Measurements from ENCODE around the gene ADIPOR2. TPM values are rescaled to one million over a fixed set of nuclear protein-coding genes. Genes with fewer than 3 reads are reported as not detected.
"Not testable (repeated sequence)": the region's sequence is repeated elsewhere in the genome, so short reads cannot be mapped to it uniquely, and the experiment has no call there.

Gene ADIPOR2
- total RNA-seq, 4 donors from 2014 or later = 29.5 to 44.3 (median 37.1) TPM

DNA sequence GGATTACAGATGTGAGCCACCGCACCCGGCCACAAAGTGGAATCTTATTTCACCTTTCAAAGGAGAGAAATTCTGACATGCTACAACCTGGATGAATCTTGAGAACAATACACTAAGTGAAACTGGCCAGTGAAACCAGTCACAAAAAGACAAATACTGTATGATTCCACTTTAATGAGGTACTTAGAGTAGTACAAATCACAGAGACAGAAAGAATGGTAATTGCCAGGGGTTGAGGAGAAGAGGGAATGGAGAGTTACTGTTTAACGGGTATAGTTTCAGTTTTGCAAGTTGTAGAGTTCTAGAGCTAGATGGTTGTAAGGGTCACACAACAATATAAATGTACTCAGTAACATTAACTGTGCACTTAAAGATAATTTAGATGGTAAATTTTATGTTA is 33.4 kb downstream of the ADIPOR2 start:
- no peak for DNase-seq (ENCODE audit: low spot score in 2 of 2)
- no peak for TF ChIP-seq POLR2A (IDR thresholded peaks at IDR 0.05)
- TF ChIP-seq, protein P1, sequence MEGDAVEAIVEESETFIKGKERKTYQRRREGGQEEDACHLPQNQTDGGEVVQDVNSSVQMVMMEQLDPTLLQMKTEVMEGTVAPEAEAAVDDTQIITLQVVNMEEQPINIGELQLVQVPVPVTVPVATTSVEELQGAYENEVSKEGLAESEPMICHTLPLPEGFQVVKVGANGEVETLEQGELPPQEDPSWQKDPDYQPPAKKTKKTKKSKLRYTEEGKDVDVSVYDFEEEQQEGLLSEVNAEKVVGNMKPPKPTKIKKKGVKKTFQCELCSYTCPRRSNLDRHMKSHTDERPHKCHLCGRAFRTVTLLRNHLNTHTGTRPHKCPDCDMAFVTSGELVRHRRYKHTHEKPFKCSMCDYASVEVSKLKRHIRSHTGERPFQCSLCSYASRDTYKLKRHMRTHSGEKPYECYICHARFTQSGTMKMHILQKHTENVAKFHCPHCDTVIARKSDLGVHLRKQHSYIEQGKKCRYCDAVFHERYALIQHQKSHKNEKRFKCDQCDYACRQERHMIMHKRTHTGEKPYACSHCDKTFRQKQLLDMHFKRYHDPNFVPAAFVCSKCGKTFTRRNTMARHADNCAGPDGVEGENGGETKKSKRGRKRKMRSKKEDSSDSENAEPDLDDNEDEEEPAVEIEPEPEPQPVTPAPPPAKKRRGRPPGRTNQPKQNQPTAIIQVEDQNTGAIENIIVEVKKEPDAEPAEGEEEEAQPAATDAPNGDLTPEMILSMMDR (IDR thresholded peaks at IDR 0.05) = no peak
- no peak overlapping the region for H3K4me3 ChIP-seq (ENCODE audit: low read depth, poor library complexity, severe bottlenecking)
- WGBS, 2 donors = 94 to 97% methylated on average over 3 of the region's 3 CpGs
- intact Hi-C loops (cut with DNase I; ENCODE audit: low total_unique reads) = no loop called here

- intact Hi-C loops (cut with DNase I; ENCODE audit: low total_unique reads) = no loop called here
- DNase-seq (ENCODE audit: low spot score in 2 of 2) = no peak
- WGBS, 2 donors = 88 to 90% methylated on average over 3 of the region's 3 CpGs
- TF ChIP-seq POLR2A (IDR thresholded peaks at IDR 0.05) = no peak
- TF ChIP-seq, protein P1 (IDR thresholded peaks at IDR 0.05) = no peak
- no peak overlapping the region for H3K4me3 ChIP-seq (ENCODE audit: low read depth, poor library complexity, severe bottlenecking)
These were observed 35.9 kb downstream of the ADIPOR2 start for GRCh38 chr12:1726753-1727152.

DNA sequence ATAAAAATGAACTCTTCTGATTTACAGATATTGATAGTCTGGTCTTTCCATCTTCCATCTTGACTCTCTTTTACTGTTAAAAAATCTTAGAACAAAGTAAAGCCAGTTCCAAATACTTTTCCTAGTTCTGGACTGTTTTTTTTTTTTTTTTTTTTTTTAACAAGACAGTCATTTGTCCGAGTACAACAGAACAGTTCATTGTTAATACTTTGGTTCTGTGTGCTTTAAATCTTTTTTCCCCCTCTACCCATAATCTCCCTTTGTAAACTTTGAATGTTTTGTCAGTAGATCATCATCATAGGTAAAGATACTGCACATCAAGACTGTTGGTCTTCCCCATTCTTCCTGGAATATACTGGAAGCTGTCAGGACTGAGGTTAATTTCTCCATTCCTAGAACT is 38.0 kb downstream of the ADIPOR2 start:
- no peak overlapping the region for H3K4me3 ChIP-seq (ENCODE audit: low read depth, poor library complexity, severe bottlenecking)
- TF ChIP-seq, protein P1 (IDR thresholded peaks at IDR 0.05) = no peak
- no peak for TF ChIP-seq POLR2A (IDR thresholded peaks at IDR 0.05)
- WGBS, 2 donors = 0 to 94% methylated on average over 1 of the region's 1 CpG
- intact Hi-C loops (cut with DNase I; ENCODE audit: low total_unique reads) = no loop called here
- no peak for DNase-seq (ENCODE audit: low spot score in 2 of 2)

DNA sequence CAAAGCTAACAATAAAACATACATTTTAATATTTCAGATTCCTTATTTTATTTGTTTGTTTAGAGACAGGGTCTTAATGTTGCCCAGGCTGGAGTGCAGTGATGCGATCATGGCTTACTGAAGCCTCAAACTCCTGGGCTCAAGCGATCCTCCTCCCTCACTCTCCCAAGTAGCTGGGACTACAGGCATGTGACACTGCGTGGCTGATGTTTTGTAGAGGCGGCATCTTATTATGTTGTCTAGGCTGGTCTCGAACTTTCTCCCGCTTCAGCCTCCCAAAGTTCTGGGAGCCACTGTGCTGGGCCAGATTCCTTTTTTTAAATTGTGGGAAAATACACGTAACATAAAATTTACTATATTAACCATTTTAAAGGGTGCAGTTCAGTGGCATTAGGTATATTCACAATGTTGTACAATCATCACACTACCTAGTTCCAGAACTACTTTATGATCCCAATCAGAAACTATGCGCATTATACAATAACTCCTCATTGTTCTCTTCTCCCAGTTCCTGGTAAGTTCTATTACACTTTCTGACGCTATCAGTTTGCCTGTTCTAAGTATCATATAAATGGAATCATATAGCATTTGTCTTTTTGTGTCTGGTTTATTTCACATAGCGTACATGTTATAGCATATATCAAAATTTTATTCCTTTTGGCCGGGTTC is 40.3 kb downstream of the ADIPOR2 start:
- intact Hi-C loops (cut with DNase I; ENCODE audit: low total_unique reads) = no loop called here
- DNase-seq (ENCODE audit: low spot score in 2 of 2) = peak in 1 of 2 donors; percentile 34
- TF ChIP-seq POLR2A (IDR thresholded peaks at IDR 0.05) = no peak
- TF ChIP-seq, protein P1 (IDR thresholded peaks at IDR 0.05) = no peak
- no peak overlapping the region for H3K4me3 ChIP-seq (ENCODE audit: low read depth, poor library complexity, severe bottlenecking)
- WGBS, 2 donors = 97 to 98% methylated on average over 11 of the region's 11 CpGs

DNA sequence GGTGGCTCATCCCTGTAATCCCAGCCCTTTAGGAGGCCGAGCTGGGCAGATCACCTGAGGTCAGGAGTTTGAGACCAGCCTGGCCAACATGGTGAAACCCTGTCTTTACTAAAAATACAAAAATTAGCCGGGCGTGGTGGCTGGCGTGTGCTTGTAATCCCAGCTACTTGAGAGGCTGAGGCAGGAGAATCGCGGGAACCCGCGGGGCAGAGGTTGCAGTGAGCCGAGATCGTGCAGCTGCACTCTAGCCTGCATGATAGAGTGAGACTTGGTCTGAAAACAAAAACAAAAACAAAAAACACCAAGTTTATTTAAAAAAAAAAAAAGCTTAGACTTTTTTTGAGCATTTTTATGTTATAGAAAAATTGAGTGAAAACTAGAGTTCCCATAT is 40.8 kb downstream of the ADIPOR2 start:
- 94 to 98% methylated on average over 10 of the region's 10 CpGs for WGBS, 2 donors
- intact Hi-C loops (cut with DNase I; ENCODE audit: low total_unique reads) = not testable (repeated sequence)

DNA sequence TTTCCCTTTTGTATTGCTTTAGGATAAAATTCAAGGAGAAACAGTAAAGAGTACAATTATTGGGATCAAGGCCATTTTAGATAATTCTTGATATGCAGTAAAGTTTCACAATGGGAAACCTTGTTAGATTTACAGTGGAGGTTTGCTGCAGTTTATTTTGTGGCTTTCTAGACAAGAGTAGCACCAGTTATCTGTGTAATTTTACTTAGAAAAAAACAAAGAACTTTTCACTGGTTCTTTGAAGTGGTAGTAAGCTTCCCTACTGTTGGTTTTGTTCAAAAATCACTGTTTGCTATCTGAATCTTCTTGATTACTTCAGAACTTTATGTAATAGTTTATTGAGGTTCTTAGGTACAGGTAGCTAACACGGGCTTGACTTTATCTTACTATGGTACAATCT is 42.0 kb downstream of the ADIPOR2 start:
- intact Hi-C loops (cut with DNase I; ENCODE audit: low total_unique reads) = no loop called here
- H3K4me3 ChIP-seq (ENCODE audit: low read depth, poor library complexity, severe bottlenecking) = no peak overlapping the region
- no peak for DNase-seq (ENCODE audit: low spot score in 2 of 2)
- TF ChIP-seq POLR2A (IDR thresholded peaks at IDR 0.05) = no peak
- WGBS, 2 donors = 86 to 91% methylated on average over 1 of the region's 1 CpG

More for the DNA sequence above, 40.8 kb downstream of the ADIPOR2 start:
- not testable (repeated sequence) for H3K4me3 ChIP-seq (ENCODE audit: low read depth, poor library complexity, severe bottlenecking)
- DNase-seq (ENCODE audit: low spot score in 2 of 2) = peak in 1 of 2 donors; percentile 18

- intact Hi-C loops (cut with DNase I; ENCODE audit: low total_unique reads); DNase-seq (ENCODE audit: low spot score in 2 of 2); H3K4me3 ChIP-seq (ENCODE audit: low read depth, poor library complexity, severe bottlenecking): not testable (repeated sequence)
- 96 to 98% methylated on average over 5 of the region's 5 CpGs for WGBS, 2 donors
These were observed 42.8 kb downstream of the ADIPOR2 start for GRCh38 chr12:1733712-1734111.

Data from lower leg skin (tissue), 4 donors.